ENCODE results near the gene CNIH3.

DNA sequence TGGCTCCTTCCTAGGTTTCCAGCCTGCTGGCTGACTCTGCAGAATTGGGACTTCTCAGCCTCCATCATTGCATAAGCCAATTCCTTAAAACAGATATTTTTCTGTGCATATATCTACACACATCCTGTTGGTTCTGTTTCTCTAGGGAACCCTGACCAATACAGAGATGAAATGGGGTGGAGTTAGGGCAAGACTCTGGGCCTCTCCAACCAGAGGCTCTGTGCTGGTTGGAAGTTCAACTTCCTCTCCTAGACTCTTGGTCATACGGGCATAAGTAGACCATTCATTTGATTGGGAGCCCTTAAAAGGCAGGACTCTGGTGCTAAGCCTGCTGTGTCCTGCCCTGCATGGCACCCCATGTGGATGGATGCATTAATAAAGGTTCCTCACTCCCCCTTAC lies 55.0 kb downstream of the CNIH3 start:
- TF ChIP-seq, protein P1, sequence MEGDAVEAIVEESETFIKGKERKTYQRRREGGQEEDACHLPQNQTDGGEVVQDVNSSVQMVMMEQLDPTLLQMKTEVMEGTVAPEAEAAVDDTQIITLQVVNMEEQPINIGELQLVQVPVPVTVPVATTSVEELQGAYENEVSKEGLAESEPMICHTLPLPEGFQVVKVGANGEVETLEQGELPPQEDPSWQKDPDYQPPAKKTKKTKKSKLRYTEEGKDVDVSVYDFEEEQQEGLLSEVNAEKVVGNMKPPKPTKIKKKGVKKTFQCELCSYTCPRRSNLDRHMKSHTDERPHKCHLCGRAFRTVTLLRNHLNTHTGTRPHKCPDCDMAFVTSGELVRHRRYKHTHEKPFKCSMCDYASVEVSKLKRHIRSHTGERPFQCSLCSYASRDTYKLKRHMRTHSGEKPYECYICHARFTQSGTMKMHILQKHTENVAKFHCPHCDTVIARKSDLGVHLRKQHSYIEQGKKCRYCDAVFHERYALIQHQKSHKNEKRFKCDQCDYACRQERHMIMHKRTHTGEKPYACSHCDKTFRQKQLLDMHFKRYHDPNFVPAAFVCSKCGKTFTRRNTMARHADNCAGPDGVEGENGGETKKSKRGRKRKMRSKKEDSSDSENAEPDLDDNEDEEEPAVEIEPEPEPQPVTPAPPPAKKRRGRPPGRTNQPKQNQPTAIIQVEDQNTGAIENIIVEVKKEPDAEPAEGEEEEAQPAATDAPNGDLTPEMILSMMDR (IDR thresholded peaks at IDR 0.05; ENCODE audit: low read depth, low read length, poor library complexity, severe bottlenecking) = no peak
- no peak for TF ChIP-seq EZH2phosphoT487 (IDR thresholded peaks at IDR 0.05; ENCODE audit: borderline replicate concordance, low read length)
